CD4-positive, alpha-beta memory T cell (primary cell): ENCODE measurements around the gene CELA3B. TPM values are rescaled to one million over a fixed set of nuclear protein-coding genes. Genes with fewer than 3 reads are reported as not detected.
"Not testable (repeated sequence)": the region's sequence is repeated elsewhere in the genome, so short reads cannot be mapped to it uniquely, and the experiment has no call there.

Source experiments
- CTCF ChIA-PET: fragments of 350-600 bp; sonication (Branson Sonifier 250); formaldehyde crosslinking; loops from one replicate; lab custom pipeline; 2021; ENCODE audit warnings: inconsistent platforms; ENCODE audit not compliant: partially characterized antibody; lab: Charles Lee
- POLR2A ChIA-PET: fragments of 350-600 bp; sonication (Branson Sonifier 250); formaldehyde crosslinking; loops from one replicate; lab custom pipeline; 2021; ENCODE audit not compliant: partially characterized antibody; lab: Charles Lee
- DNase-seq, 5 donors: peaks; one replicate each; pipeline versions ENCODE4 v3.0.0 to v3.0.0-alpha.2; 2020 to 2022; ENCODE audit warnings: mixed read lengths in 1 of 5
- H3K27ac ChIP-seq: one replicate; pipeline ENCODE4 v1.7.0; 2013; ENCODE audit warnings: low read depth, low read length
- H3K27me3 ChIP-seq: 2 replicates; pipeline ENCODE4 v1.7.0; 2013; ENCODE audit warnings: mild to moderate bottlenecking, low read length, moderate library complexity; ENCODE audit not compliant: insufficient read depth
- H3K36me3 ChIP-seq: 2 replicates; pipeline ENCODE4 v1.7.0; 2013; ENCODE audit warnings: mild to moderate bottlenecking, low read length, moderate library complexity; ENCODE audit not compliant: insufficient read depth
- H3K4me1 ChIP-seq: 2 replicates; pipeline ENCODE4 v1.7.0; 2013; ENCODE audit warnings: mild to moderate bottlenecking, low read length, moderate library complexity; ENCODE audit not compliant: insufficient read depth
- H3K4me3 ChIP-seq, 2 donors: one replicate each; pipeline ENCODE4 v1.7.0; 2013; ENCODE audit warnings: low read length in 2 of 2, mild to moderate bottlenecking in 1 of 2
- H3K9me3 ChIP-seq, 2 donors: one replicate each; pipeline ENCODE4 v1.7.0; 2013; ENCODE audit warnings: low read length in 2 of 2, control low read depth in 1 of 2; ENCODE audit not compliant: control insufficient read depth in 1 of 2
- H3K27ac Mint-ChIP-seq, 7 donors: one replicate each; pipeline ENCODE4 v1.8.0; 2020 to 2021; ENCODE audit warnings: mixed read lengths in 7 of 7, mild to moderate bottlenecking in 6 of 7, inconsistent platforms in 3 of 7, moderate library complexity in 3 of 7
- H3K27me3 Mint-ChIP-seq, 2 donors: one replicate each; pipeline ENCODE4 v1.8.0; 2020 to 2021; ENCODE audit warnings: mixed read lengths in 2 of 2
- H3K36me3 Mint-ChIP-seq, 2 donors: one replicate each; pipeline ENCODE4 v1.8.0; 2020 to 2021; ENCODE audit warnings: mixed read lengths in 2 of 2, inconsistent platforms in 1 of 2, mild to moderate bottlenecking in 1 of 2
- H3K4me1 Mint-ChIP-seq, 4 donors: one replicate each; pipeline ENCODE4 v1.8.0; 2020 to 2021; ENCODE audit warnings: mixed read lengths in 4 of 4, mild to moderate bottlenecking in 1 of 4
- H3K4me3 Mint-ChIP-seq, 8 donors: one replicate each; pipeline ENCODE4 v1.8.0; 2020 to 2021; ENCODE audit warnings: mixed read lengths in 8 of 8, mild to moderate bottlenecking in 7 of 8, moderate library complexity in 6 of 8, inconsistent platforms in 3 of 8
- H3K9me3 Mint-ChIP-seq, 8 donors: one replicate each; pipeline ENCODE4 v1.8.0; 2020 to 2021; ENCODE audit warnings: mixed read lengths in 8 of 8, mild to moderate bottlenecking in 5 of 8, inconsistent platforms in 3 of 8, moderate library complexity in 1 of 8
- intact Hi-C: fragments of 100-400 bp; cut with micrococcal nuclease; formaldehyde crosslinking; loops from one replicate; pipeline ENCODE4 v1.15.1; 2023
- polyA plus RNA-seq, 2 donors: library from polyadenylated mRNA; unstranded; fragments of 300-500 nt; fragmentation: Illumina TruSeq; gene quantifications; one replicate each; pipeline ENCODE4 v1.2.3, GENCODE V29; 2021
- total RNA-seq, 2 experiments: library from RNA; stranded (reverse); gene quantifications; one replicate each; pipeline ENCODE4 v1.2.3, GENCODE V29; 2021

CELA3B gene
- total and polyA plus RNA-seq, 4 experiments from 2014 or later = not detected

DNA sequence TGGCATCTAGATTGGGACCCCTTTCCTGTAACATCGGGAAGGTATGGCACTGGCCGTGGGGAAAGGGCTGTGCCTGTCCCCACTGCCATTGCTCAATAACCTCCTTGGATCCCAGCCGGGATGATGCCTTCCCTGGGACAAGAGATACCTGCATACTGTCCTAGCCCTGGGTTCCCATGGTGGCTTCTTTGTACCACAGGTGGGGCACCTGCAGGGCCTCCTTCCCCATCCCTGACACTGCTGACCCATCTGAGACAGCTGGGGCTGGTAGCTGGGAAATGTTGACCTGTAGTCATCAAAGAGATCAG is 19.8 kb downstream of the CELA3B start:
- H3K9me3 ChIP-seq, intact Hi-C loops, H3K9me3 Mint-ChIP-seq, H3K27me3 Mint-ChIP-seq, H3K4me3 ChIP-seq, H3K27ac Mint-ChIP-seq, H3K27me3 ChIP-seq, H3K36me3 Mint-ChIP-seq, DNase-seq, H3K4me1 Mint-ChIP-seq, H3K36me3 ChIP-seq, POLR2A ChIA-PET, CTCF ChIA-PET, H3K4me3 Mint-ChIP-seq, H3K4me1 ChIP-seq, H3K27ac ChIP-seq: not testable (repeated sequence)

DNA sequence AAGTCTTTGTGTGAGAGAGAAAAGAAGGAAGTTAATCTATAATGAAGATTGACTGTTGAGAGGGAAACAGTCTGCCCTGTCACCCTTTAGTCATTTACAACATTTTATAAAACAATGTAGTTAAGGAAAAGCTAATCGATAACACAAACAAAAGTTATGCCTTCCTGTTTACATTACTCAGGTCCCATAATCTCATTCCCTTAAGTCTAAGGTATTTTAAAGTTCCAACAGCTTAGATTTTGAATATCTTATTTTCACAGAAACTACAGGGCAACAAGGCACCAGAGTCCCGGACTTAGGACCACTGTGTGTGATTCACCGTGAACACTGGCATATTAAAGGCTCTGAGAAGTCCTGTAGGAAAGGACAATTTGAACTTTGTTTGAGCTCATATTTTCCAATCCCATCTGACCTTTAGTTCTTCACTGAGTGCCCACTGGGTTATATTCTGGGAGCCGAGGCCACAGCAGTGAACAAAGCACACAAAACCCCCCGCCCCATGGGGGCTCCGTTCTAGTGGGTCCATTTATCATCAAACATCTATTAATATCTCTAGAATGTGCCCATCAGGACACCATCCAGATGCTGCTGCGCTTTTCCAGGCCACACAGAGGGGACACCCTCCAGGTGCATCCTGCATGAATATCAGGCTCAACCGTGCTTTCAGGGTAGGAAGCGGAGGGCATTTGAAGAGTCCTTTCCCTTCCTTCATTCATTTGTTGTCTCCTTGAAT is 21.2 kb downstream of the CELA3B start:
- H3K36me3 ChIP-seq, intact Hi-C loops, H3K4me1 Mint-ChIP-seq, H3K9me3 ChIP-seq, H3K27ac Mint-ChIP-seq, DNase-seq, H3K4me3 Mint-ChIP-seq, H3K27me3 ChIP-seq, CTCF ChIA-PET, H3K9me3 Mint-ChIP-seq, H3K27ac ChIP-seq, H3K4me1 ChIP-seq, H3K36me3 Mint-ChIP-seq, H3K4me3 ChIP-seq, H3K27me3 Mint-ChIP-seq: not testable (repeated sequence)
- POLR2A ChIA-PET = interaction anchor here (0.6 kb wide), 1 partner anchor 111 kb away, joined by 3 read pairs; no protein-coding TSS in a partner anchor

DNA sequence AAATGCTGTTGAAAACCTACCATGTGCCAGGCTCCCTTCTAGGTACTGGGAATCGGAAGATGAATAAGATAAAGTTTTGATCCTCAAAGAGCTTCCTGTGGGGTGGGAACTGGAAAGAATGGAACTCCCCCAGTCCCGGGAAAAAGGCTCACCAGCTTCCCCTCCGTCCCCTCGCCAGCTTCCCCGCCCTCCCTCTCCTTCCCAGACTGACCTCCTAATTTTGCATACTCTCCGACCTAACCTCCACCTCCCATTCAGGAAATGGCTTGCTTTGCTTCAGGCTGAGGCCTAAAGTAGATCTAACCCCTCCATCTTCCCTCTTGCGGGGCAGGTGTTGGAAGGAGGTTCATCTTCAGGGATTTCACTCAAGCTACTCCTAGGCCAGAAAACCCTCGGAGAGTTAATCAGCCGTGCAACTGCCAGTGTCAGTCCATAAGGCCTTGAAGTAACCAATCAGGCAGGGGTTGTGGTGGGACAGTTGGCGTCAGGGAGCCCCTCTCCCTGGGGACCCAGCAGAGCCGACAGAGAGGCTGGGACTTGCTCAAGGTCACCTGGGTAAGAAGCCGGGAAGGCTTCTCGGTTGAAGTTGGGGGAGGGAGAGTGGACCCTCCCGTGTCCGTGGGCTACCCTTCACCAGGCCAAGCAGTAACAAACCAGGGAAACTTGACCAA is 21.9 kb downstream of the CELA3B start:
- DNase-seq, H3K9me3 Mint-ChIP-seq, H3K36me3 Mint-ChIP-seq, POLR2A ChIA-PET, H3K9me3 ChIP-seq, H3K27me3 ChIP-seq, H3K27ac Mint-ChIP-seq, H3K27me3 Mint-ChIP-seq, H3K4me1 Mint-ChIP-seq, H3K36me3 ChIP-seq, CTCF ChIA-PET, H3K4me3 Mint-ChIP-seq, H3K27ac ChIP-seq, intact Hi-C loops, H3K4me1 ChIP-seq, H3K4me3 ChIP-seq: not testable (repeated sequence)

DNA sequence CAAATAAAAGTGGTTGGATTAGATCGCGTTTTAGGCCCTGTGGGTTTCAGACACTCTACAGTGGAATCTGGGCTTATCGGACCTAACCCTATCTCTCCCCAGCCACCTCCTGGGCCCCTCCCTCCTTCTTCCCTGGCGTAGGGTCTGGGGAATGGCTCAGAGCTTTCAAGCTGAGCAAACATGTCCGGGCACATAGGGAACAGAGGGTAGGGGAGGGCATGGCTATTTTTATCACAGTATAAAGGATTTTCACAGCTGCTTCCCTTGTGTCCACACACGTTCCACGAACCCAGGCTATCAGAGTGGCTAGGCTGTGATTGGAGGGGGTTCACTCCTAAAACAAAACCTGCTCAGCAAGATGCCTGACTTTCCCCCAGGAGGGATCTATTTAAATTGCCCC is 22.8 kb downstream of the CELA3B start:
- H3K27me3 Mint-ChIP-seq, H3K36me3 Mint-ChIP-seq, H3K9me3 ChIP-seq, H3K4me3 ChIP-seq, H3K27me3 ChIP-seq, H3K4me1 ChIP-seq, H3K4me1 Mint-ChIP-seq, POLR2A ChIA-PET, intact Hi-C loops, H3K36me3 ChIP-seq, CTCF ChIA-PET, DNase-seq, H3K4me3 Mint-ChIP-seq, H3K9me3 Mint-ChIP-seq, H3K27ac ChIP-seq: not testable (repeated sequence)
- H3K27ac Mint-ChIP-seq = peak overlapping the region in 1 of 7 donors; percentile 35

DNA sequence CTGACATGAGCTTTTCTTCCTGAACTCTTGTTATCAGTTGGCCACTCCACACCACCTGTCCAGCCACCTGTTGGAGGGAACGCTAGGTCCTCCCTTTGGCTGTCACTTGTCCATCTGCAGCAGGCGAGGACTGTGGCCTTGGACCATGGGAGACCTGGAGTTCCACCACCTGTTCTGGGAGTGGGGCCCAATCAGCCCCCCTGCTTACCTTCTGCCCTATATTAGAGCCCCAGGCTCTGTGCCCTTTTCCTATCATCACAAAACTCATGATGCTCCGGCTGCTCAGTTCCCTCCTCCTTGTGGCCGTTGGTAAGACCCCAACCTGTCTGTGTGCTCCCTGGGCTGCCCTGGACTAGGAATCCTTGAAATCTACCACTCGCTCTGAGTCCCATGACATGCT is 24.6 kb downstream of the CELA3B start, which contains the start of gene CELA3A:
Gene CELA3A (plus strand): TSS at position 249 of the 400 bp plus-strand sequence. CDS start 18 bp downstream, at position 267.
- H3K27me3 Mint-ChIP-seq = no peaks in the 10 kb centered on the region
- CTCF ChIA-PET = no interaction called here
- H3K36me3 ChIP-seq = no peaks in the 10 kb centered on the region
- no peaks in the 10 kb centered on the region for H3K36me3 Mint-ChIP-seq
- peak within 1 kb of the TSS in 2 of 7 donors; percentile 4 to 25 for H3K27ac Mint-ChIP-seq
- peaks cover 0 to 2% (median 0%) of the 10 kb centered on the region in 4 donors for H3K4me1 Mint-ChIP-seq
- H3K27ac ChIP-seq = no peak within 1 kb of the TSS
- DNase-seq = no peak
- peak within 1 kb of the TSS in 1 of 8 donors; percentile 21 for H3K4me3 Mint-ChIP-seq
- H3K27me3 ChIP-seq = no peaks in the 10 kb centered on the region
- H3K9me3 Mint-ChIP-seq = no peaks in the 10 kb centered on the region
- H3K4me1 ChIP-seq = no peaks in the 10 kb centered on the region
- no peaks in the 10 kb centered on the region for H3K9me3 ChIP-seq
- intact Hi-C loops = no loop called here
- no peak within 1 kb of the TSS for H3K4me3 ChIP-seq
- POLR2A ChIA-PET = no interaction called here

DNA sequence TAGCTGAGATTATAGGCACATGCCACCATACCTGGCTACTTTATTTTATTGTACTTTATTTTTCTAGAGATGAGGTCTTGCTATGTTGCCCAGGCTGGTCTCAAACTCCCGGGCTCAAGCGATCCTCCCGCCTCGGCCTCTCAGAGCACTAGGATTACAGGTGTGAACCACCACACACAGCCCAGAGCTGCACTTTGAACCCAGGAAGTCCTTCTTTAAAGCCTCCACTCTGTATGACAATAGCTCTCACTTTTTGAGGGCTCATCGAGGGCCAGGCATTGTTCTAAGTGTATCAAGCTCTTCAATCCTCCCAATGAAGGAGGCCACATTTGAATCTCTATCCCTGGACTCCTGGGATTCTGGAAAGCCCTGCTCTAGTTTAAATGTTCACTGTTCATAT is 25.6 kb downstream of the CELA3B start:
- H3K9me3 Mint-ChIP-seq, H3K27me3 ChIP-seq, intact Hi-C loops, H3K27me3 Mint-ChIP-seq, CTCF ChIA-PET, H3K36me3 ChIP-seq, POLR2A ChIA-PET, H3K36me3 Mint-ChIP-seq, H3K27ac Mint-ChIP-seq, H3K9me3 ChIP-seq, DNase-seq, H3K27ac ChIP-seq, H3K4me1 ChIP-seq, H3K4me1 Mint-ChIP-seq, H3K4me3 Mint-ChIP-seq, H3K4me3 ChIP-seq: not testable (repeated sequence)

DNA sequence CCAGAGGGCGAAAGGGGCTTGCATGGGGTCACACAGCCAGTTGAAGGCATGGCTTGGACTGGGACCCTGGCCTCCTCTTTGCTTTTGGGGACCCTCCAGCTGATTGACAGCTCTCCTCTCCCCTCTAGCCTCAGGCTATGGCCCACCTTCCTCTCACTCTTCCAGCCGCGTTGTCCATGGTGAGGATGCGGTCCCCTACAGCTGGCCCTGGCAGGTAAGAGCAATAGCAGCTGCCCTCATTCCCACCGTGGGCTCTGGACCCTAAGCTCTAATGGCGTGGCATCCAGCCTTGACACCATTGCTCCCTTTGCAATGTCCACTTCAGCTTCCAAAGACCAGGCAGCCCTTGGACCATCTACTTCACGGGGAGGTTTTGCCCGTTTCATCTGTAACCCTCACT is 26.1 kb downstream of the CELA3B start:
- not testable (repeated sequence) for H3K4me3 Mint-ChIP-seq

More for the DNA sequence above, 26.1 kb downstream of the CELA3B start:
- H3K4me3 ChIP-seq, H3K36me3 Mint-ChIP-seq, POLR2A ChIA-PET, H3K27me3 ChIP-seq, DNase-seq, intact Hi-C loops, H3K27ac ChIP-seq, H3K27ac Mint-ChIP-seq, H3K4me1 ChIP-seq, H3K27me3 Mint-ChIP-seq, H3K4me1 Mint-ChIP-seq, CTCF ChIA-PET, H3K36me3 ChIP-seq, H3K9me3 ChIP-seq, H3K9me3 Mint-ChIP-seq: not testable (repeated sequence)
